GM12875 (cell line): ENCODE measurements around the gene BLOC1S3.

ENCODE experiments used
- H3K4me3 ChIP-seq: one replicate; pipeline ENCODE4 v1.5.1; 2011; ENCODE audit warnings: low read depth, low read length, control low read depth
- CTCF ChIP-seq: IDR thresholded peaks from 2 replicates; pipeline ENCODE4 v1.5.1; 2011; ENCODE audit warnings: low read depth, mild to moderate bottlenecking, control low read depth, inconsistent platforms, low read length, moderate library complexity, borderline replicate concordance; ENCODE audit not compliant: insufficient read depth

BLOC1S3 gene

GRCh38 chr19:45177817-45178261, 745 bp upstream of the BLOC1S3 start, which contains the start of gene TRAPPC6A:
TSS of gene TRAPPC6A (minus strand) at chr19:45178237. CDS start at chr19:45178218, 19 bp downstream.
- TF ChIP-seq CTCF, result no peak
- H3K4me3 ChIP-seq, result peak within 1 kb of the TSS; percentile 90

- TF ChIP-seq CTCF, result no peak
- H3K4me3 ChIP-seq, result peak overlapping the region; percentile 90
Measured at GRCh38 chr19:45179072-45179891, 698 bp downstream of the BLOC1S3 start.

- peak overlapping the region; percentile 90 for H3K4me3 ChIP-seq
- no peak for TF ChIP-seq CTCF
Measured at GRCh38 chr19:45179892-45180370, 1.3 kb downstream of the BLOC1S3 start.

- no peak overlapping the region for H3K4me3 ChIP-seq
- TF ChIP-seq CTCF, result no peak
Measured at GRCh38 chr19:45180936-45181335, 2.4 kb downstream of the BLOC1S3 start.

- H3K4me3 ChIP-seq, result no peak overlapping the region
- no peak for TF ChIP-seq CTCF
Measured at GRCh38 chr19:45182758-45183157, 4.2 kb downstream of the BLOC1S3 start.

GRCh38 chr19:45184115-45184514, 5.5 kb downstream of the BLOC1S3 start:
- H3K4me3 ChIP-seq, result no peak overlapping the region
- TF ChIP-seq CTCF, result no peak
